Measurements from ENCODE around the gene PALD1.

The PALD1 gene

DNA sequence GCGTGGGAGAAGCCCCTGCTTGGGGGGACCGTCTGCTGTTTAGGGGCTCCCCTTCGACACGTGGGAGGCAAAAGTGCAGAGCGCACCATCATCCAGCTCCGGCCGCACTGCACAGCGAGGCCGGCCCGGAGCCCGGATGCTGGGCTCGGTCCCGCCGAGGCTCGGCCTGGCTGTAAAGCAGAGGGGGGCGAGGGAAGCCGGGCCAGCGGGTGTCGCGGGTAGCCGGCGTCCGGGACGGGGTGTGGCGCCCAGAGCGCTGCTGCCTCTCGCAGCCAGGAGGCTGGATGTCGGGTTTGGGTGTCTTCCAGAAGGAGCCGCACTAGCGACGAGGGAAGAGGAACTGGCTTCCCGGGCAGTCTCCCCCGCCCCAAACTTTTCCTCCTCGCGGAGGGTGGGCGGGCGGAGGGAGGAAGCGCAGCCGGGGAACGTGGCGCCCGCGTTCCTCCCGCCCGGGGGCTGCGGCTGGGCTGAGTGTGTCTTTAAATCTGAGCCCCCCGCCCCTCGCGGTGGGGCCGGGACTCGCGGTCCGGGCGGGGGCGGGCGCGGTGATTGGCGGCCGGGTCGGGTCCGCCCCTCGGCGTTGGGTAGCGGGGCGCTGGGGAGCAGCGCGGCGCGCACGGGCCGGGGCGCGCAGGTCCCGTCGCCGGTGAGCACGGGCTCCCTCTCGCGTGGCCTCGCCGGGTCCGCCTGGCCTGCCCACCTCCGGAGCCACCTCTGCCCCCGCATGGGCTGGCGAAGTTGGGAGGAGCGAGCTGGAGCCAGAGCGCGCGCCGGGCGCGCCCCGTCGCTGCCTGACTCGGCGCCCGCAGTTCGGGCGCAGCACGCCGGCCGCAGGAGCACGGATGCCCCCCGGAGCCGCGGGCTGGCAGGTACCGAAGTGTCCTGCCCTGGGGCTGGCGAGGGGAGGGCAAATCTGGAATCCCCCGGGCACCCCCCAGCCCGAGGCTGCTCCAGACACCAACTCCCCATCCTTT lies at the start of gene PALD1:
Gene PALD1, plus strand, starts transcription at position 577 of the 974 bp plus-strand sequence. CDS start 47,185 bp downstream, outside the sequence.
- DNase-seq: peak; percentile 51

DNA sequence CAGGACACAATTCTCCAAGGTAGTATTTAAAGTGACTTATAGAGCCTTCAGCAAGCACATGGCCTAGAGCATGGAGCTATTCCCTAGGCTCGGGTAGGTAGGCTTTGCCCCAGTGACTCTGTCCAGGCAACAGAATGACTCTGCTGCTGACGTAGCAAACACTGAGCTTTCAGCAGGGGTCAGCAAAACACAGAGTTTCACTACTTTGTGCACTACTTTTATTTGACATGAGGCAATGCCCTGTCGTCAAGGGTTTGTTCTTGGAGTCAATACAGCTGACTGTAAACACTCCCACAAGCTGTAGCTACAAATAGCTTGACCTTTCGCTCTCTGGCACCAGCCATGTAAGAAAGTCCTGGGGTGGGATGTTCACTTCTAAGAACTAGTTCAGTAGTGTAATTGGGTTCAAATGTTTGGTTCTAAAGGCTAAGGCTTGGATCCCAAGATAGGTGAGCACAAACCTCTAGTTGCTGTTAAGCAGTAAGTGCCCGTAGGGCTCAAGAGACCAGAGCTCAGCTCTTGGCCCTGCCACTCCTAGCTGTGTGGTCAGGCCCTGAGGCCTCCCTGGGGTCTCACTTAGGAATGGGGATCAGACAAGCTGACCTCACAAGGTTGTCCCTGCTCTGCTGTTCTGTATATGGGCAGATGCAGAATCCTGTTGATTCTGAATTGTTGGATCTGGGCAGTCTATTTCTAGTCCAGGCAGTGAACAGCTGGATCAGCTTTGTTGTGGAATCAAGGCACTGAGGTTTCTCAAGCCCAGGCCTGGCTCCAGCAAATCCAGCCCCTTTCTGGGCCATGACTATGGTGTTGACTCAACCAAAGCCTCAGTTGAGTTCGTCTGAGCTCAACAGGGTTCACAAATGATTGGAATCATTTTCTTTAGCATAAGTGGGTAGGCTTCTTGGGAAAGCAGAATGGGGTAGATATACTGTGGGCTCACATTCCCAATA lies 47.8 kb upstream of the PALD1 start:
- DNase-seq: no peak

DNA sequence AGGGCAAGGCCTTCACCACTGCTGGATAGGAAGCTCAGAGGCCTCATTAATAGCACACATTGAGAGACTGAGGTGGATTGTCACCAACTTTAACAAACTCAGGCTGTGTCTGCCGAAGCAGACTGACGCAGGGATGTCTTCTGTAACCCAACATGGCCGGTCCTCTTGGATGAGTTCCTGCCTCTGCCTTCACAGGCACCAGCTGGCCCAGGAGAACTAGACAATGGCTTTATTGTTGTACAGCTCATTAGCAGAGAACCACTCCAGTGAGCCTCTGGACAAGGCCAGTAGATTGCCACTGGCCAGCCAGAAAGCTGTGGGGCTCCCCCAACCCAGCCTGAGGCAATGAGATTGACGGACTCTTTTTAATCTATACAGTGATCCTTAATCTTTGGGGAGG lies 46.5 kb upstream of the PALD1 start:
- no peak for DNase-seq

DNA sequence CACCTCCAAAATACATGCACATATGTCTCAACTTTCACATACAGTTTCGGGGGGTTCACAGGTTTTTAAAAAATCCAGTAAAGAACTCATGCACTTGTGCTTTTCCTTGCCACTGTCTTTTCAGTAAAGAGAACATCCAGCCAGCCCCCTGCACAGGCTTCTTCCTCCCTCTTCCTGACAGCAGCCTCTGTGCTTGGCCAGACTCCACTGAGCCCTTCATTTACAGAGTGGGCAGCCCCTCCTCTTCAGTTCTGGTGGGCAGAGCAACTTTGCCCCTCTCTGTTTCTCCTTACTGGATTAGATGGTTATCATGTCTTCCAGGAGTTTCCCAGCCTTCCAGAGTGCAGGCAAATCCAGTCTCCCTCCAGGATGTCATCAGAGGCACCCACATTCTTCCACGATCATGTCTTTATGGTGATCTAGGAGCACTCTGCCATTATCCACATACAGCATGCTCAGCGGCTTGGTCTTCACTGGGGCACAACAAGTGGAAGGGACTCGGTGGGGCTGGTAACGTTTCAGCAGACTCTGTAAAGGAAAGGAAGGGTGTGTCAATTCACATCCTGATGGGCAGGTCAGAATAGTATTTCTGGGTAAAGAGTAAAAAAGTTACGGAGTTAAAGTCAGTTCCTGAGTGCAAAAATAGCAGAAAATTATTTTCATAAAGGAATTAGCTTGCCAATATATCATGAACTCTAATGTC lies 45.9 kb upstream of the PALD1 start:
- DNase-seq: no peak

DNA sequence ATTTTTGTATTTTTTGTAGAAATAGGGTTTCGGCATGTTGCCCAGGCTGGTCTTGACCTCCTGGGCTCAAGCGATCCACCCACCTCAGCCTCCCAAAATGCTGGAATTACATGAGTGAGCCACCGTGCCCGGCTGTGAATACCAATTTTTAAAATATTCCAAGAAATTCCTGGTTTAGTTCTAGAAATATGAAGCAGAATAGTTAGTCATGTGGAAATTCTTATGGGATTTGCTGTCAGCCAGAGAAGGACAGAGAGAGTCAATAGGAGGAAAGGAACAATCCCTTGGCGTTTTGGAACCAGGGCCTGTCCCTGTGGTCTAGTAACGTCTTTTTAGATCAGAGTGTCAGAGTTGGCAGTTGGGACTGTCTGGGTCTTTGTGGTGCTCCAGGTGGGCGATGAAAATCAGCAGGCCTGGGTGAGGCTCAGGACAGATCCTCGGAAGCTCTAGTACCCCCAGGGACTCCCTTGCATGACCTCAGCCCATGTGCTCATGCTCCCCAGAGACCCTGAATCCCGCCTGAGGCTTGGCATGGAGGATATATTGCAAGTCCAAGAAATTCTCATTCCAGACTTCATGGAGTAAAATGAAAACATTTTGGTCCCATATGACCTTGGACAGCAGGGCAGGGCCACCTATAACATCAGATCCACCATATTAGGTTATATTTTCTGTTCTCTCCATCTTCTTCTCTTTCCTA lies 44.8 kb upstream of the PALD1 start:
- no peak for DNase-seq

DNA sequence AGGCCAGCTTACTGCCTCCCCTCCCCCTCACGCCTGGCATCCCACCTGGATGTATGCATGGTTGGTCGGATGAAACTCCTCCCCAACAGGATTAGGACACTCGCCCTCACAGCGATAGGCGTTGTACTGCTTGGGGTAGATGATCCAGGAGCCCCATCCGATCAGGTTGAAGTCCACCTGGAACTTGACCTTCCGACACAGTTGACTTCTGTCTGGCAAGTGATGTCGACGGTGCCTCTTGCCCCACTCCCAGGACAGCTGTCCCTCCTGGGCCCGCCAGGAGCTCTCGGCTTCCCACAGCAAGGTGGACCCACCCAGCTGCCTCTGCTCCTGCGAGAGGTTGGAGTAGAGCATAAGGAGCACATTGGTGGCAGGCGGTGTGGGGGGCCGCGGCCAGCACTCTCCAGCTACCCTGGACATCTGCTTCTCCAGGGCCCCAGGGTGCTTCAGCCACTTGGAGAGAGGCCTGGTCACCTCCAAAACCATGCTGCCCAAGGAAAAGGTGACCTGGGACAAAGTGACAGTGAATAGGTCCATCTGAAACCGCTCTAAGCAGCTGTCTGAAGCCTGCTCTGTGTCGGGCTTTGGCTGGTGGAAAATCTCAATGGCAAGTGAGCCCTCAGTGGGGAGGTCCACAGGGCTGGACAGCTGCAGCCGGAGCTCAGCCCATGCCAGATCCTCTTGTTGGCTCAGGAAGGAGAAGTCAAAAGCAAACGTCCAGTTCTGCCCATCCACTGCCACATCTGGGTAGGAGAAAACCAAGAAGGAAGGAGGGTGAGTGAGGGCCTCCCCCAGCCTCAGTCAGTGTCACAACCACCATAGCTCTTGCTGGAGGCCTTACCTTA lies 43.1 kb upstream of the PALD1 start:
- DNase-seq: no peak

DNA sequence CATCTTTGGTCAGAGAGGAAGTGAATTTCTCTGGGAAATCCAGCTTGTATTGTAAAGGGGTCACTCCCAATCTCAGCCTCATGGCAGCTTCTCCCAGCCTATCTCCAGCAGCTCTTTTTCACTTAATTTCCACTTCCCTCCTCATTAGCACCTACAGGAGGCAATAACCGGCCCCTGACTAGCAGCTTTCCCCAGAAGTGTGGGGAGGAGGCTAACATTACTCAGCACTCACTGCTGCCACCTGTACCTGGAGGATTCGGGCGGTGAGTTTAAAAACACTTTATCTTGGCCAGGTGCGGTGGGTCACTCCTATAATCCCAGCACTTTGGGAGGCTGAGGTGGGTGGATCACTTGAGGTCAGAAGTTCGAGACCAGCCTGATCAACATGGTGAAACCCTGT lies 40.8 kb upstream of the PALD1 start:
- no peak for DNase-seq

DNA sequence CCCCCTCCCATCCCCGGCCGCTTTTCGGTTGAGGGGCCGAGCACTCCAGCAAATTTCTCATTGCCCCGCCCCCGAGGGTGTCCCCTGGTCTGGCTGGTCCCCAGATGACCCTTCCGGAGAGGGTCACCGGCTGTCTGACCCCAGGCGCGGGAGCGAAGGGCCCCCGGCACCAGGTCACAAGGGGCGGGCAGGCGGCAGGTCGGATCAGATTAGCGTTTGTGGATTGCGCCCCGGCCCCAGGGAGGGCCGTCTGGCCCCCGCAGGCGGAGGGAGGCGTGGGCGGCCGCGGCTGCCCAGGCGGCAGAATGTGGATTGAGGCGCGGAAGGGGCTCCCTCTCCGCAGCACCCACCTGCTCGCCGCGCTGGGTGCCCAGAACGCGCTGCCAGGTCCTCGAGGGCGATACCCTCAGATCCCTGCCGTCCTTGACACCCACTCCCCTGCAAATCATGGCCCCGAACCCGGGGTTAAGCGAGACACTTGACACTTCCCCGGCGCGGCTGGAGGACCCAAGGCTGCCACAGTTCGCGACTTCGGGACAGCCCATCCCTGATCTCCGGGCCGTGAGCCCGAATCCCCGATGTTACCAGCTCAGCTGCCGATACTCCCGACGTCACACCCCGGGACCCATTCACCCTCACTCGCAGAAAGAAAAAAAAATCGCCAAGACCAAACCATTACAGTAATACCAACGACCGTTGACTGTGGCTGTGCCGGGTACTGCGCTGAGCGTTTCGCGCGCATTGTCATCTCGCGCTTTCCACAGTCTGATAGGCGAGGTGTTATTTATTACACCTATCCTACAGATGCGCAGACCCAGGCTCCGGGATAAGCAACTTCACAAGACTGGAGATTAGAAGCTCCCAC lies 38.0 kb upstream of the PALD1 start:
- no peak for DNase-seq

DNA sequence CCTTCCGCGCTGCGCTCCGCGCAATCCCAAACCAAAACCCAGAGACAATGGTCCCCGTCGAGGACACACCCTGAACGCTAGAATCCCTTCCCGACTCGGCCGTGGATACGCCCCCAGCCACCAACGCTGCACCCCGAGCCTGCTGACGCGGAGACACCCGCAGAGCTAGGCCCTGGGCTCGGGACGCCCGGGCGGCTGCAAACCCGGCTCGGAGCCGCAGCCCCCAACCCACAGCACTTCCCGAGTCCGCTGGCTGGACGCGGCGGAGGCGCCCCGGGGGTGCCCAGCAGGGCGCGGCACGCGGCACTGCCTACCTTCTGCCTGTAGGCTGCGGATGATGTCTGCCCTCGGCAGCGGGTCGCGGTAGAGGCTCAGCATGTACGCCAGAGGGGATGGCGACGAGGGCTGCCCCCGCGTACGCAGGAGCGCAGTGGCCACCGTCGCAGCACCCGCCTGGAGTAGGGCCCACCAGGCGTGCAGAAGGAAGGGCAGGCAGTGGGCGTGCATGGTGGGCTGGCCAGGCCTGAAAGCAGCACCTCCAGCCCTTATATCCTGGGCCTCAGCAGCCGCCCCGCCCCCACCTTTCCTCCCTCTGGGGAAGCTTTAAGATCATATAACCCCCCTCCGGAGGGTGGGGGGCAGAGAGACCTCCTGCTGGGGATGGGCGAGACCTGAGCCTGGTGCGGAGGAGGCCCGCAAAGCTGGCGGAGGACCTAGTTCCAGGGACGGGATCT lies 37.2 kb upstream of the PALD1 start, which contains the start of gene NODAL:
Gene NODAL, minus strand, starts transcription at position 521 of the 734 bp plus-strand sequence. Its CDS starts 14 bp downstream, at position 507.
- DNase-seq: no peak

DNA sequence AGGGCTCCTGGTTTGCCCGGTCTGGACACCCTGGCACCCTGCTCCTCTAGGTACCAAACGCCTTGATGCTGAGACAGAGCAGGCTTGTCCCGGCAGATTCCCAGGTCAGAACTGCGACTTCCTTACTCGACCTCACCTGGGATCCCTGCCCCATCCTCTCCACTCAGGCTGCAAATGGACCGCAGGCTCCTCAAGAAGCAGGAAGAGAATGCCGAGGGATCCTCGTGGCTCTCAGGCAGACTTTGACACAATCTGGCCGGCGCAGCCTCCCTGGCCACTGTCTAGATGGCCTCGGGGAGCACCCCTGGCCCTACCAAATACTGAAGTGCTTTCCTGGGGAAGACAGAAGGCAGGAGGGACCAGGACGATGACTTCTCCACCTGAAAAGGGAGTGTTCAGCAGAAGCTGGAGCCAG lies 36.7 kb upstream of the PALD1 start:
- no peak for DNase-seq

DNA sequence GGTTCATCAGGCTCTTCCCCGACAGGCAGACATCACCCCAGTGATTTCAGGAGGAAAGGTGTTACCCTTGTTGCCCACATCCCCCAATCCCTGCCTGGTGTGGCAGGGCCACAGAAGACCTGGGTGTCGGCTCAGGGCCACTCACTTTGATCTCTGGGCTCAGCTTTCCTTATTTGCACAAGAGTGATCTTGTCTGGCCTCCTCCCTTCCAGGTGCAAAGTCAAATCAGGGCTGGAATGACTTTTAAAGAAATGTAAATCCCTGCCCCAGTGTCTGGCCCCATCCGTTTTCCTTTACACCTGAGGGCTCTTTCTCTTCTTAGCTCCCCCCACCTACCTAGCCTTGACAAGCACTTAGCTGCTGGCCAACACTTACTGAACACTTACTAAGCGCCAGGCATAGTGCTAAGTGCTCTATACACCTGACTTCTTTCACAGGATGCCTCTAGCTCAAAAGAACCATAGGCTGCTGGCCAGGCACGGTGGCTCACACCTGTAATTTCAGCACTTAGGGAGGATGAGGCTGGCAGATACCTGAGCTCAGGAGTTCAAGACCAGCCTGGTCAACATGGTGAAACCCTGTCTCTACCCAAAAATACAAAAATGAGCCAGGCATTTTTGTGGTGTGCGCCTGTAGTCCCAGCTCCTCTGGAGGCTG lies 36.1 kb upstream of the PALD1 start:
- no peak for DNase-seq

DNA sequence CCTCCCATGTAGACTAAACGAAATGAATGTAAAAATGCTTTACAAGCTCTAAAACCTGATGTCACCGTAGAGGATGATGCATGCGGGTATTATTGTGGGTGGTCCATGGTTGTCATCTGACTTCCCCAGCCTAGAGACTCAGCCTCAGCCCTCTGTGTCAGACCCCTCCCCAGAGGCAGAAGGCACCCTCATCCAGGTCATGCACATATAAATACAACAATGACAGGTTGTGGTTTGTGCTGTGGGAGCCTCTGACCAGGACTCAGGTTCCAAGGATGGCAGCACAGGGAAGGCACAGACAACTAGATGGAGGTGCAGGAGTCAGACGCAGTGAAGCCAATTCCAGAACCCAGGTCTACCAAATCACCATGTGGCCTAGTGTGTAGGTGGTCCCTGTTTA lies 33.8 kb upstream of the PALD1 start:
- DNase-seq: no peak

DNA sequence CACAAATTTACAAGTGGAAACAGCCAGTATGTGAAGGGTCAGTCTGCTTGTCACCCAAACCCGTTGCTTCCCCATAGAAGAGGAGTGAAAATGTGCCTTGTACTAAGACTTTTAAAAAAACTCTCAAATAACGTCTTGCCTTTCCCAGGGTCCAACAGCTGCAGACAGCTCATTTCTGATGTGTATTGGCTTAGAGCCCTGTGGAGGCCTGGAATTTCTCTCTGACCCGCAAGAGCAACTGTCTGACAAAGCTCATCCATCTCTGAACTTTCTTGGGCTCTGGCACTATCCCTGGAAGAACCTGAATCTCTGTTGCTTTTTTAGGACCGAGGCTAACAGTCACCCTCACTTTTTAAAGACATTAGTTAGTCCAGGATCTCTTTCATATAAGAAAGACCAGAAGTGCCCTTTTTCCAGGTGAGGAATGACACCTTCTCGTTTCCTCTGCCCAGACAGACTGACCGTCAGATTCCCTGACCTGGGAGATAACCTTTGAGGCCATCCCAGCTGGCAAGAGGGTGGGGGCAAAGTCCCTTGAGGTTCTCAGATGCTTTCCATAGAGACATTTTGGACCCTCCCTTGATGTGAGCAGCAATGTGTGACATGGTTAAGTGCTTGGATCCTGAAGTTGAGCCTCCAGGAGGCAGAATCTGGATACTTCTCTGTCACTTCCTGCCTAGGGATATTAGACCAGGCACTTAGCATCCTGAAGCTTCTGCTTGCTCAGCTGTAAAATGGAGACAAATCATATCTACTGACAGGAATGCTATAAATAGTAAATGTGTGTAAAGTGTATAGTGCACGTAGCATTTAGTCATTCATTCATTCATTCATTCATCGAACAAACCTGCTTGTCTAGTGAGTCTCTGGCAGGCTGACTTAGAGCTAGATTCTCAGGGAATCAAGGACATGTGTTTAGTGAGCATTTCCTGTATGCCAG lies 32.6 kb upstream of the PALD1 start:
- DNase-seq: no peak

DNA sequence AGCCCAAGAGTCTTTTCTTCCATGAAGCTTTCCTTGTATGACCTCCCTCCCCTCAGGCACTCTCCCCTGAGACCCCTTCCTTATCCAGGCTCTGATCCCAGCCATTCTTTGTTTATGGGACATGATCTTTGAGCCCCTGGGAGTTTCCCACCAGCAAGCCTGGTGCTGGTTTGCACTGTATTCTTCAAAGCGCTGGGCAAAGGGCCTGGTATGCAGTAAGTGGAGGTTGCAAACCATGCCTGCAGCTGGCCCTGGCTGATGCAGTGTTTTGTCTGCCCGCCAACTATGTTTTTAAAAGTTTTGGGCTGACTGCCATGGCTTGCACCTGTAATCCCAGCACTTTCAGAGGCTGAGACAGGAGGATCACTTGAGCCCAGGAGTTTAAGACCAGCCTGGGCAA lies 30.3 kb upstream of the PALD1 start:
- DNase-seq: no peak

DNA sequence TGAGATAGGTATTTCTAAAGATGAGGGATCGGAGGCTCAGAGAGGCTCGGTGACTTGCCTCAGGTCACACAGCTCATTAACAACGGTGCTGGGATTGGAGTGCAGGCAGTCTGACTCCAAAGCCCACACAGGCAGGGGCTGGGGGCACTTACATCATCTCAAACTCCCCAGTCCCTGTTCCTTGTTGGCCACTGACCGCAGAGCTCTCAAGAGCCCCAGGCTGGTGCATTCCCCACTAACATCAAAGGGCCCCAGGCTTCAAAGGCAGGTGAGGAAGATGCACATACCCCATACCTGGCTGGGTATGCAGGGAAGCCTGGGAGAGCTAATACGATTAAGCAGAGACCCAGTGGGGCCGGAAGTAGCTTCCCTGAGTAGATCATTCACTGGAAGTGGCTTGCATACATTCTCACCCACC lies 23.3 kb upstream of the PALD1 start:
- DNase-seq: no peak

DNA sequence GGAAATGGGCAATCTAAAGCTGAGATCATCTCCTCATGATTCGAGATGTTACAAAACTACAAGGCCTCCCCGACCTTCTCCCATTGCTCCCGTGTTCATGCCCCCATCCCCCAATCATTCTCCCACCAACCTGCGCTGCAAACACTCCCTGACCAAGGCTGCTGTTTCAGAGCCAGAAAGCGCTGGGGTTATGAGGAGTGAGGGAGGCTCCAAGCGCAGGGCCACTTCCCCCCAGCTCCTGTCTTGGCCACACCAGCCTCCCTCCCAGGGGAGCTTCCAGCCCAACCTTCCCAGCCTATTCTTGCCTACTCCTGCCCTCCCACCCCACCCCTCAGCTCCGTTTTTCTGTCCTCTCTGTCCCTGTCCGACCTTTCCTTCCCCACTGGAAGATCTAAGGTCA lies 22.4 kb upstream of the PALD1 start:
- no peak for DNase-seq

DNA sequence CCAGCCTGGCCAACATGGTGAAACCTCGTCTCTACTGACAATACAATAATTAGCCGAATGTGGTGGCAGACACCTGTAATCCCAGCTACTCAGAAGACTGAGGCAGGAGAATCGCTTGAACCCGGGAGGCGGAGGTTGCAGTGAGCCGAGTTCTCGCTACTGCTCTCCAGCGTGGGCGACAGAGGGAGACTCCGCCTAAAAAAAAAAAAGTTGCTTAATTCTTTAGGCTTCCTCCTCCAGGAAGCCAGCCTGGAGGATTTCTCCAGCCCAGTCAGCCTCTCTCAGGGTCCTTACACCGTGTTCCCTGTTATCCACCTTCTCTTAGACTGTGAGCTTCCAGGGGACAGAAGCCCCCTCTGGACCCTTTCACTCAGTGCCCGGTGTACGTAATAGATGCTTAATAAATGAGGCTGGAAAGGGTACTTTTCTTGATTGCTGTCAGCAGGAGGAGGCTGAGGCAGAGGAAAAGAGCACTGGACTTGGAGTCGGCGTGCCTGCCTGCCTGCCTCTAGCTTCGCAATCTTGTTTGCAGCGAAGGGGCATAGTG lies 20.7 kb upstream of the PALD1 start:
- DNase-seq: no peak
